ENCODE data around the gene PRDM12. TPM values are rescaled to one million over a fixed set of nuclear protein-coding genes. Genes with fewer than 3 reads are reported as not detected.

Gene PRDM12
- total RNA-seq, 2 experiments from 2014 or later = 0.14 TPM; not detected in 1

DNA sequence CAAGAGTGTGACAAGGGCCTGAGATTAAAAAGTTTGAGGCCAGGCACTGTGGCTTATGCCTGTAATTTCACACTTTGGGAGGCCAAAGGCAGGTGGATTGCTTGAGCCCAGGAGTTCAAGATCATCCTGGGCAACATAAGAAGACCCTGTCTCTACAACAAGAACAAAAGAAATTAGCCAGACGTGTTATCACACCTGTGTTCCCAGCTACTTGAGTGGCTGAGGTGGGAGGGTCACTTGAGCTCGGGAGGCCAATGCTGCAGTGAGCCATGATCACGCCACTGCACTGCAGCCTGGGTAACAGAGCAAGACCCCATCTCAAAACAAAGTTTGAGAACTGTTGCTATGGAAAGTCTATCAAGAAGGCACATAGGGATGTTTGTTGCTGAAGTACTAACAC is 54.2 kb downstream of the PRDM12 start:
- no peaks in the 10 kb centered on the region for H3K9me3 Mint-ChIP-seq
- DNase-seq = no peak
- peaks cover 45% of the 10 kb centered on the region for H3K4me1 Mint-ChIP-seq (ENCODE audit: low read depth)
- no peaks in the 10 kb centered on the region for H3K36me3 Mint-ChIP-seq (ENCODE audit: low read depth)
- no peak overlapping the region for H3K4me3 Mint-ChIP-seq
- POLR2A ChIA-PET = interaction anchor here (1.2 kb wide), 1 partner anchor 14 kb away, joined by 3 read pairs; no protein-coding TSS in a partner anchor
- no peak for TF ChIP-seq CTCF (IDR thresholded peaks at IDR 0.05)
- H3K27me3 Mint-ChIP-seq = no peaks in the 10 kb centered on the region
- ATAC-seq = no peak
- no peak overlapping the region for H3K27ac Mint-ChIP-seq
- CTCF ChIA-PET = interaction anchor here (1.2 to 1.6 kb wide), 2 partner anchors 17 to 148 kb away, joined by 4 to 8 read pairs; no protein-coding TSS in a partner anchor
- intact Hi-C loops (cut with micrococcal nuclease) = loop anchor here (10.0 kb wide), 1 partner anchor 116 kb away; the partner anchor contains the start of gene ABL1

GRCh38 chr9:130720762-130721161 is 56.4 kb downstream of the PRDM12 start:
- Mint-ChIP-seq H3K27me3 (no peaks in the 10 kb centered on the region), H3K4me1 (ENCODE audit: low read depth) (peaks cover 23% of the 10 kb centered on the region), H3K9me3 (no peaks in the 10 kb centered on the region), H3K36me3 (ENCODE audit: low read depth) (no peaks in the 10 kb centered on the region), H3K4me3 (no peak overlapping the region), H3K27ac (no peak overlapping the region)
- no peak for DNase-seq
- ChIA-PET POLR2A (no interaction called here), CTCF (no interaction called here)
- TF ChIP-seq CTCF (IDR thresholded peaks at IDR 0.05) = no peak
- ATAC-seq = no peak
- intact Hi-C loops (cut with micrococcal nuclease) = no loop called here

DNA sequence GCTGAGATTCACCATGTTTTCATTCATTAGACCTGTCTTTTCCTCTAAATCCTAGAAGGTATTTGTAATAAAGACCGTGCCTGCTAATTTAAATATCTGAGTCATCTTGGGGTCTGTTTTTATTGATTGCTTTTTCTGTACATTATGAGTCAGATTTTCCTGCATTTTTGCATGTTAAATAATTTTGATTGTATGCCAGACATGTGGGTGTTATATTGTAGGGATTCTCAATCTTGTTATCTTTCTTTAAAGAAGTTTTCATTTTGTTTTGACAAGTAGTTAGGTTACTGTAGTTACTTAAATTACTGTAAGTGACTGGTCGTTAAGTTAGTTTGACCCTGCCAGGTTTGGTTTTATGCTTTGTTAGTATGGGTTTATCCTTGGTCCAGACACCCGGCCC is 64.3 kb downstream of the PRDM12 start:
- Mint-ChIP-seq H3K4me3 (no peak overlapping the region), H3K4me1 (ENCODE audit: low read depth) (peaks cover 20% of the 10 kb centered on the region), H3K36me3 (ENCODE audit: low read depth) (no peaks in the 10 kb centered on the region), H3K9me3 (no peaks in the 10 kb centered on the region), H3K27me3 (no peaks in the 10 kb centered on the region), H3K27ac (no peak overlapping the region)
- CTCF ChIA-PET = no interaction called here
- POLR2A ChIA-PET = no interaction called here
- TF ChIP-seq CTCF (IDR thresholded peaks at IDR 0.05) = no peak
- intact Hi-C loops (cut with micrococcal nuclease) = no loop called here
- DNase-seq (no peak), ATAC-seq (no peak)

- Mint-ChIP-seq H3K36me3 (ENCODE audit: low read depth) (no peaks in the 10 kb centered on the region), H3K27me3 (no peaks in the 10 kb centered on the region), H3K27ac (no peak overlapping the region), H3K9me3 (no peaks in the 10 kb centered on the region), H3K4me1 (ENCODE audit: low read depth) (peaks cover 20% of the 10 kb centered on the region), H3K4me3 (no peak overlapping the region)
- CTCF ChIA-PET = no interaction called here
- POLR2A ChIA-PET = no interaction called here
- TF ChIP-seq CTCF (IDR thresholded peaks at IDR 0.05) = no peak
- intact Hi-C loops (cut with micrococcal nuclease) = no loop called here
- no peak for DNase-seq
- ATAC-seq = no peak
Measured at GRCh38 chr9:130729145-130729544, 64.8 kb downstream of the PRDM12 start.

- intact Hi-C loops (cut with micrococcal nuclease) = no loop called here
- CTCF ChIA-PET = interaction anchor here (0.6 to 2.3 kb wide), 12 partner anchors 8 to 135 kb away, joined by 3 to 16 read pairs (median 3); partner anchors contain the start of gene EXOSC2
- ATAC-seq = no peak
- Mint-ChIP-seq H3K27ac (no peak overlapping the region), H3K4me3 (no peak overlapping the region), H3K9me3 (no peaks in the 10 kb centered on the region), H3K4me1 (ENCODE audit: low read depth) (peaks cover 18% of the 10 kb centered on the region), H3K36me3 (ENCODE audit: low read depth) (no peaks in the 10 kb centered on the region), H3K27me3 (no peaks in the 10 kb centered on the region)
- DNase-seq = no peak
- POLR2A ChIA-PET = no interaction called here
- no peak for TF ChIP-seq CTCF (IDR thresholded peaks at IDR 0.05)
Measured at GRCh38 chr9:130731355-130731754, 67.0 kb downstream of the PRDM12 start.

Measured in activated CD8-positive, alpha-beta T cell treated with anti-CD3 and anti-CD28 coated beads for 36 hours (primary cell).